Activated CD8-positive, alpha-beta memory T cell treated with anti-CD3 and anti-CD28 coated beads, Interleukin-2, amount 50 U/mL, for 24 hours (primary cell): ENCODE data around the gene ESYT2.
"Not testable (repeated sequence)": the region's sequence is repeated elsewhere in the genome, so short reads cannot be mapped to it uniquely, and the experiment has no call there.

ENCODE experiments used
- DNase-seq: peaks from one replicate; pipeline ENCODE4 v3.0.0-alpha.2; 2020; ENCODE audit errors: extremely low read depth

Gene ESYT2

DNA sequence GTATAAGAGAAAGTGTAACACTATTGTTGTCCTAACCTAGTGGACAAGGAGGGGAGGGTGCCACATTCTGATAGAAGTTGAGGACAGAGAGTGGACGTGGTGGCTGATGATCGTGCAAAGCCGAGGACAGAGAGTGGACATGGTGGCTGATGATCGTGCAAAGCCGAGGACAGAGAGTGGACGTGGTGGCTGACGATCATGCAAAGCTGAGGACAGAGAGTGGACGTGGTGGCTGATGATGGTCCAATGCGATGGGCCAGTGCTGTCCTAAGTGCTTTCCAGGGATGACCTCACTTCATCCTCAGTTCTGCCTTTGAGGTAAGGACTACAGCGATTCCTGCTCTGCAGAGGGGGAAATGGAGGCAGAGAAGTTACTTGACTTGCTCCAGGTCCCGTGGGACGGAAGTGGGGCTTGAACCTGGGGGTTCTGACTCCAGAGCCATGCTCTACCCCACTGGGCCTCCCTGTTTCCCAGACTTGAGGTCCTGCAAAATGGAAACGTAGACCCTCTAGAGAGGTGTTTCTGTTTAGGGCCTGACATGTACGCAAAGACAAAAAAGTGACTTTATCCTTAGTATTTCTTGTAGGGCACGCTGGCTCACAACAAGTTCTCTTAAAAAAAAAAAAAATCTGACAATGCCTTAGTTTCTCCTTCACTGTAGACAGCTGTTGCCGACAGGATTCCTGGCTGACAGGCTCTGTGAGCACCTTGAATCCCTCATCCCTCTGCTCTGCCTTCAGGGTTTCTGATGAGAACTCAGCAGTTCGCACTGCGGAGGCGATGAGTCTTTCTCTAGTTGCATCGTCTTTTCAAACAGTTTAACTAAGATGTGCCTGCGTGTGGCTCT lies 104.4 kb downstream of the ESYT2 start:
- DNase-seq, result no peak

DNA sequence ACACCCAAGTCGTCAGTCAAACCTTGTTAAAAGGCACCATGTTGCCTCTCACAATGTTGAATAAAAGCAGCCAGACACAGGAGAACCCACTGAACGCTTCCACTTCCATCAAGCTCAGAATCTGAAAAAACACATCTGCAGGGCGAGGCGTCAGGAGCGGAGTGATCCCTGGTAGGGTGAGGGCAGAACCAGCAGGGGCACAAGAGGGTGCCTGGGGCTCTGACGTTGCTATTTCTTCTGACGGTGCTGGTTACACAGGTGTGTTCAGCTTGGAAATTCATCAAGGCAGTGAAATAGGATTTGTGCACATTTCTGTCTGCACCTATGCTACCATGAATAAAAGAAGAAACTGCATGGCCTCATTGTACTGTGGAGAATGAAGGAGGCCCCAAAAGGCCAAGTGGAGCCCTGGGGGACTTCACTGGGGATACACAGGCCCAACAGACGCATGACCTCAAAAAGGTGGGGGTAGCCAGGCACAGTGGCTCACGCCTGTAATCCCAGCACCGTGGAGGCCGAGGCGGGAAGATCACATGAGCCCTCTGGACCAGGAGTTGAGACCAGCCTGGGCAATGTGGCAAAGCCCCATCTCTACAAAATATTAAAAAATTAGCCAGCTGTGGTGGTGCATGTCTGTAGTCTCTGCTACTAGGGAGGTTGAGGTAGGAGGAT lies 105.5 kb downstream of the ESYT2 start:
- no peak for DNase-seq

- no peak for DNase-seq
Measured at GRCh38 chr7:158723266-158723665, 106.0 kb downstream of the ESYT2 start.

- no peak for DNase-seq
Measured at GRCh38 chr7:158722574-158723237, 106.6 kb downstream of the ESYT2 start.

- no peak for DNase-seq
Measured at GRCh38 chr7:158720112-158720511, 109.2 kb downstream of the ESYT2 start.

DNA sequence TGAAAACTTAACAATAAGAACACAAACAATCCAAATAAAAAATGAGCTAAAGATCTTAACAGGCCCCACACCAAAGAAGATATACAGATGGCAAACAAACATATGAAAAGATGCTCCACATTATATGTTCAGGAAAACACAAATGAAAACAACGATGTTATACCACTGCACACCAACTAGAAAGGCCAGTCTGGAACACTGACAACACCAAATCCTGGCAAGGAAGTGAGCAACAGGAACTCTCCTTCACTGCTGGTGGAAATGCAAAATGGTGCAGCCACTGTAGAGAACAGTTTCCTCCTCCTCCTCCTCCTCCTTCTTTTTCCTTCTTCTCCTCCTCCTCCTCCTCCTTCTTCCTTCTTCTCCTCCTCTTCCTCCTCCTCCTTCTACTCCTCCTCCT lies 112.5 kb downstream of the ESYT2 start:
- no peak for DNase-seq

DNA sequence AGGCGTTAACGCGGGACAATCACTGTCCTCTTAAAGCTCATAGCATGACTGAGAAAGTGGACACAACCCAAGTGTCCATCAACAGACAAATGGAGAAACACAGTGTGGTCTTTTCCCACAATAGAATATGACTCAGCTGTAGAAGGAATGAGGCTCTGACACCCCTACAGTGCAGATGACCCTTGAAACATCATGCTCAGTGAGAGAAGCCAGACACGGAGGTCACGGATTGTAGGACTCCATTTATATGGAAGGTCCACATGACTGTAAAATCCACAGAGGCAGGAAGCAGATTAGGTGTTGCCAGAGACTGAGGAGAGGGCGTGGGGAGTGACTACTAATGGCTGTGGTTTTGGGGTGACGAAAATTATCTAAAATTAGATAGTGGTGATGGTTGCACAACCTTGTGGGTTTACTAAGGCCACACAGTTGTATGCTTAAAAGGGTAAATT lies 118.6 kb downstream of the ESYT2 start:
- no peak for DNase-seq

DNA sequence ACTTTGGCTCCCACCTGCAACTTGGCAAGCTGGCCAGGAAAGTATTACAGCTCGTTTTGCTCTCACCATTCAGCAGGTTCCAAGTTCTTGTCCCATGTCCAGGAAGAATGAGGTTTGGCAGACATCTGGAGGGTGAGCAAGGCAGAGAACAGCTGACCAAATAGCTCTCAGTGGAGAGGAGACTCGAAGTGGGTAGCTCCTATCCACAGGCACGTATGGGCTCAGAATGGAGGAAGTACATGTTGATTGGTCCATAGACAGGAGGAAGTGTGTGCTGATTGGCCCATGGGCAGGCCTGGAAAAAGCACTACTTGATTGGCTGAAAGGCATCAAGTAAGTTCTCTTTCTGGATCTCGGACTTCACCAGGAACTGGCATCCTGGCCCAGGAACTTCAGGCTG lies 121.7 kb downstream of the ESYT2 start:
- DNase-seq, result no peak

- DNase-seq, result no peak
Measured at GRCh38 chr7:158706710-158707590, 122.4 kb downstream of the ESYT2 start.

GRCh38 chr7:158706273-158706704 lies 123.0 kb downstream of the ESYT2 start:
- no peak for DNase-seq

- no peak for DNase-seq
Measured at GRCh38 chr7:158705234-158705850, 124.0 kb downstream of the ESYT2 start.

GRCh38 chr7:158704524-158705233 lies 124.6 kb downstream of the ESYT2 start, which contains the start of gene NCAPG2:
NCAPG2 (minus strand) TSS chr7:158704804; CDS start chr7:158701899, 2,905 bp downstream.
- peak; percentile 87 for DNase-seq

- DNase-seq, result not testable (repeated sequence)
Measured at GRCh38 chr7:158703679-158704523, 125.4 kb downstream of the ESYT2 start.

DNA sequence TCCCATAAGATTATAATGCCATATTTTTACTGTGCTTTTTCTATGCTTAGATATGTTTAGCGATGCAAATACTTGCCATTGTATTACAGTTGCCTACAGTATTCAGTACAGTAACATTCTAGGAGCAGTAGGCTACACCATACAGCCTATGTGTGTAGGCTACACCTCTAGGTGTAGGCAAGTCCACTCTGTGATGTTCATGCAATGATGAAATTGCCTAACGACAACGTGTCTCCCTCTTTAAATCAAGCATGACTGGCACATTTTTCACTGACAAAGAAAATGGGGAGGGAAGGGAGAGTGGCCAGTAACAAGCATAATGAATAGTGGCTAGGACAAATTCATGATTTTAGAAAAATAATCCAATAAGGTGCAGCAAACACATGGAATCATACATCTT lies 126.4 kb downstream of the ESYT2 start:
- no peak for DNase-seq

- DNase-seq, result no peak
Measured at GRCh38 chr7:158702196-158702595, 127.1 kb downstream of the ESYT2 start.

GRCh38 chr7:158700008-158700407 lies 129.3 kb downstream of the ESYT2 start:
- no peak for DNase-seq

- DNase-seq, result no peak
Measured at GRCh38 chr7:158699341-158699740, 130.0 kb downstream of the ESYT2 start.

DNA sequence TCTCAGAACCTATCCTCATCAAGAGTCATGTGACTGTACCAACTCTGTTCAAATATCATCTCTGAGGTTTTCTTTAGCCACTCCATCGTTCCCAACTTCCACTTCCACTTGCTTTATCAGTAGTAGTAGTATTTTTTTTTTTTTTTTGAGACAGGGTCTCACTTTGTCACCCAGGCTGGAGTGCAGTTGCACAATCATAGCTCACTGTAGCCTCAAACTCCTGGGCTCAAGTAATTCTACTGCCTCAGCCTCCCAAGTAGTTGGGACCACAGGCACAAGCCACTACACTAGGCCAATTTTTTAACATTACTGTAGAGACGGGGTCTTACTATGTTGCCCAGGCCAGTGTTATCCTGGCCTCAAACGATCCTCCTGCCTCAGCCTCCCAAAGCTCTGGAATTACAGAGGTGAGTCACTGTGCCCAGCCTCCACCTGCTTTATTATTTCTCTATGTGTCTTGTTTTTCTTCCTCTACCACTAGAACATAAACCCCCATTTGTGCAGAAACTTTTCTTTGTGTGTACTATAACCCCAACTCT lies 130.6 kb downstream of the ESYT2 start:
- no peak for DNase-seq

- DNase-seq, result not testable (repeated sequence)
Measured at GRCh38 chr7:158697597-158697996, 131.7 kb downstream of the ESYT2 start.
